NB4 (cell line): ENCODE measurements around the gene B4GALNT4.

Source experiments
- CTCF ChIP-seq: IDR thresholded peaks from one replicate; pipeline ENCODE4 v1.5.1; 2012; ENCODE audit warnings: low read depth, low read length
- MAX ChIP-seq: IDR thresholded peaks from 2 replicates; pipeline ENCODE4 v1.6.1; 2011; ENCODE audit warnings: low read depth, low read length
- MYC ChIP-seq: IDR thresholded peaks from 2 replicates; pipeline ENCODE4 v1.6.1; 2011; ENCODE audit warnings: low read depth, low read length

- TF ChIP-seq CTCF (no peak), MAX (no peak), MYC (no peak)
These were observed 27.0 kb upstream of the B4GALNT4 start for GRCh38 chr11:342328-342727.
